T-helper 17 cell (primary cell): Measurements from ENCODE around the gene DCHS2. TPM values are rescaled to one million over a fixed set of nuclear protein-coding genes. Genes with fewer than 3 reads are reported as not detected.

ENCODE experiments used
- ATAC-seq: fragments of 150-1000 bp; cut with Tn5 transposase; 2 replicates; pipeline ENCODE4 v1.10.0; 2021; ENCODE audit warnings: mild to moderate bottlenecking, moderate library complexity
- DNase-seq, 3 donors: peaks; one replicate each; pipeline versions ENCODE4 v3.0.0 to v3.0.0-alpha.2; 2020 to 2021
- H3K9me3 ChIP-seq: one replicate; pipeline ENCODE4 v1.7.0; 2013; ENCODE audit warnings: low read length, mild to moderate bottlenecking; ENCODE audit not compliant: control insufficient read depth, poor library complexity, severe bottlenecking
- H3K27ac Mint-ChIP-seq: one replicate; pipeline ENCODE4 v1.8.0; 2022; ENCODE audit warnings: mild to moderate bottlenecking, moderate library complexity, mixed read lengths
- H3K27me3 Mint-ChIP-seq: one replicate; pipeline ENCODE4 v1.8.0; 2022; ENCODE audit warnings: mixed read lengths
- H3K36me3 Mint-ChIP-seq: one replicate; pipeline ENCODE4 v1.8.0; 2022; ENCODE audit warnings: low read depth, mixed read lengths
- H3K4me1 Mint-ChIP-seq: one replicate; pipeline ENCODE4 v1.8.0; 2022; ENCODE audit warnings: mild to moderate bottlenecking, mixed read lengths
- H3K4me3 Mint-ChIP-seq: one replicate; pipeline ENCODE4 v1.8.0; 2022; ENCODE audit warnings: mild to moderate bottlenecking, moderate library complexity, mixed read lengths
- total RNA-seq, 4 donors: library from RNA in 2 of 4; stranded (reverse) in 2 of 4; gene quantifications; one replicate each; pipeline ENCODE4 v1.2.3 and lab custom pipeline; 2022 to 2026

DCHS2 gene
- total RNA-seq, 2 donors from 2014 or later: 0.12 to 0.21 TPM

DNA sequence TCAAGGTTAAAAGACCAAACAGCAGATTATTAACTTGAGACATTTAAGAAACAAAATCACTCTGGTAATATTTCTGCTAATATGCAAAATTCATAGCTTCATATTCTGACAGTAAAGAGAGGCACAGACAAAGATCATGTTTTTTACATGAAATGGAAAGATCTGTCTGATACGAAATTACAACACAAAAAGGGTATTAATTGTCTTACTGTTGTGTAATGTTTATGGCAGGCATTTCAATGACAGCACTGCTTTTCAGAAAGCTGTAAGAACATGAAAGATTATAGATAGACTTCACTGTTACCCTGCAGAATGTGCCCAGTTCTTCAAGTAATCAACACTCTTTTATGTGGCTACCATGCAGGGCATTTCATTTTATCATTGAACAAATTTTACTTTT lies 15.4 kb downstream of the DCHS2 start:
- H3K36me3 Mint-ChIP-seq: no peaks in the 10 kb centered on the region
- no peak for DNase-seq

DNA sequence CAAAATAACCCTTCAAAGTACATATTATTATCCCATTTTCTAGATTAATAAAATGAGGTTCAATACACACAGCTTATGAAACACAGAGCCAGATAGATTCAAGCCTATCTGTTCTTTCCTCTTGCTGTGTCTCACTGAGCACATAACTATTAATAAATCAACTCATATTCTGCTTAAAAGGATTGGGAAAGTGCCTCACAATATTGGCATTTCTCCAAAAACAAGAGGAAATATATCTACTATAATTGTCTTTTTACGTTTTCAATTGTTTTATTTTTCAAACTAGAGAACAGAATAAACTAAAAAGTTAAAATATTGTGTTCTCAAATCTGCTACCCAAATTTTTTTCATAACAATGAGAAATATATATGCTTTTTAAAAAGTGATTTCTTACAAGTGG lies 15.8 kb downstream of the DCHS2 start:
- Mint-ChIP-seq H3K4me3 (no peak overlapping the region), H3K27me3 (peaks cover 52% of the 10 kb centered on the region), H3K36me3 (no peaks in the 10 kb centered on the region), H3K27ac (no peak overlapping the region), H3K4me1 (no peaks in the 10 kb centered on the region)
- ATAC-seq (no peak), DNase-seq (no peak)
- no peaks in the 10 kb centered on the region for H3K9me3 ChIP-seq

More for the DNA sequence above, 15.4 kb downstream of the DCHS2 start:
- Mint-ChIP-seq H3K27ac (no peak overlapping the region), H3K4me3 (no peak overlapping the region), H3K27me3 (peaks cover 48% of the 10 kb centered on the region), H3K4me1 (no peaks in the 10 kb centered on the region)
- no peaks in the 10 kb centered on the region for H3K9me3 ChIP-seq
- ATAC-seq: no peak

DNA sequence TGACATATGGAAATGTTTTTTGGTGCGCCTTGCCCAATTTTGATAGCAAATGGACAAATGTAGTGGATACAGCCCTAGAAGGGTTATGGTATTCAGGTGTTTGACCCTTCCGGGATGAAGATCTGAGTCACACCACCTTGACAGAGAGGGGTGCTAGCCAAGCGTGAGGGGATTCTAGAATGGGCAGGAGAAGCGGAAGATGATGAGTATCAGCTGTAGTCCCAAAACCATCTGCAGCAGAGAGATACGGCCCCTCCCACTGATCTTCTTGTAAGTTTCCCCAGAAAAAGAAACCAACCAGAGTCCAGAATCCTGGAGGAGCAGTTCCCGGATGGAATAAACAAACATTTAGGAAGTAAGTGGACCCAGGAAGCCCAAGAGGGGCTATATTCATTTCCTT lies 18.1 kb downstream of the DCHS2 start:
- no peak for ATAC-seq
- no peak for DNase-seq
- no peaks in the 10 kb centered on the region for H3K36me3 Mint-ChIP-seq
- H3K4me1 Mint-ChIP-seq: no peaks in the 10 kb centered on the region
- peaks cover 50% of the 10 kb centered on the region for H3K27me3 Mint-ChIP-seq
- H3K4me3 Mint-ChIP-seq: no peak overlapping the region
- no peak overlapping the region for H3K27ac Mint-ChIP-seq
- no peaks in the 10 kb centered on the region for H3K9me3 ChIP-seq

DNA sequence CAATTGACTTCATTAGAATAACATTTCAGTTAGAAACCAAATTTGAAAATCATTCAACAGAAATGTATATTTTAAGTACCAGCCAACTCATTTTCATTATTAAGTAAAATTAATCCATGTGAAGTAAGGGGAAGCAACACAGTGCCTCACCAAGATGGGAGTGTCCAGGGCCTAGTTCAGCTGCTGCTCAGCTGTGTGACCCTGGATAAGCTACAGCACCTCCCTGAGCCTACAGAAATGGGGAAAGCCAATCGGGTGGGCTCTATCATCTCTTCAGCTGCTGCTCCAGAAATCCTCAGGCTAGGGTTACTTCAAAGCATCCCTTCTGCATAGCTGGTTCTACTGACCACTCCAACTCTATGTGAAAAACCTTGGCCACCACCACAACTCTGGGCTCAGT lies 18.7 kb downstream of the DCHS2 start:
- no peaks in the 10 kb centered on the region for H3K9me3 ChIP-seq
- Mint-ChIP-seq H3K27ac (no peak overlapping the region), H3K36me3 (no peaks in the 10 kb centered on the region), H3K27me3 (peaks cover 49% of the 10 kb centered on the region), H3K4me3 (no peak overlapping the region), H3K4me1 (no peaks in the 10 kb centered on the region)
- no peak for DNase-seq
- ATAC-seq: no peak

DNA sequence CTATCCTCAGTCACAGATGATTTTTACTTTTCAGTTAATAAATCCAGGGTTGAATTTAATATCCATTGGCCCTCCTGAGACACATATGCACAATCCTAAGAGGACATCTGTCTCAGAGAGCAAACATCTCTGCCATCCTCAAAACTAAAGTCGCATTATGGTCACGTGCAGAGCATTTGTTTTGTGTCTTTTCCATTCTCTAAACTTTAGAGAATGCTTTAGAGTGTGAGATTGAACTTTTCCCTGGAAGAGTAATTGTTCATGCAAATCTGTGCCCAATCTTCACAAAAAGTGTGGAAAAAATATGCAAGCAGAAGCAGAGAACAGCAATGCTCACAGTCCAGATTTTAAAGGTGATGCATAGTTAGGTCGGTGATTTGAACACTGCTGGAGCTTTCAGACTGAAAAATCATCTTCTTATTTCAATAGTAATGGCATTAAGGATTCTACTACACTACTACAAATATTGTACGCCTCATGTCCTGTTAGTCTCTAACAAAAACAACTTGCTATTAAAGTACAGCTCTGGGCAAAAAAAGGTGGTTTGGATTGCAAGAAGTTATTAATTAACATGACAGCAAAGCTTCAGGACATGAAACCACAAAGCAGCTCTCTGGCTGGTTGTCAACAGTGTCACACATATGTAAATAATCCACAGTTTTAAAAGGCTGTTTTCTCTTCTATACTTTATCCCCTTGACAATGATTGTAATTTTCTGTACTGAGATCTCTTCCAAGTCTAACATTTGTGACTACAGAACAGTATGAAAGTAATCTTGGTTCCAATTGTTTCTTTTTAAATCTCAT lies 19.9 kb downstream of the DCHS2 start:
- no peaks in the 10 kb centered on the region for H3K4me1 Mint-ChIP-seq
- no peaks in the 10 kb centered on the region for H3K9me3 ChIP-seq
- peaks cover 44% of the 10 kb centered on the region for H3K27me3 Mint-ChIP-seq
- ATAC-seq: no peak
- no peaks in the 10 kb centered on the region for H3K36me3 Mint-ChIP-seq
- no peak overlapping the region for H3K27ac Mint-ChIP-seq
- no peak for DNase-seq
- H3K4me3 Mint-ChIP-seq: no peak overlapping the region

DNA sequence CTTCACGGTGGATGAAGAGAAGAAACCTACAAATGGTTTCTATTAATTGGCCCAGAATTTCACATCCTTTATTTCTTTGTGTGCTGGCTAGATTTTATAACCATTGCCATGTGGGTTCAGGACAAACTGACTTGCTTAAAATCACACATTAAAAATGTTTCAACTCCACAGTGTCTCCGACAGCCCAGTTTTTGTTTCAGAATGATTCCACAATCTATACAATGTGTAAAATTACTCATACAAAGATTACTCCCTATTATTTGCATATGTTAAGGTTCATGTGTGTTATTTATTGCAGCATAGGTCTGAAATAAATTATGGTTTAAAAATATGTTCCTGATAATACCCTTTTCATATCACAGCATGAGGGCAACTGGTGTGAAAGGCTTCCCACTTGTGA lies 20.6 kb downstream of the DCHS2 start:
- Mint-ChIP-seq H3K4me3 (no peak overlapping the region), H3K4me1 (no peaks in the 10 kb centered on the region), H3K36me3 (no peaks in the 10 kb centered on the region), H3K27me3 (peaks cover 37% of the 10 kb centered on the region), H3K27ac (no peak overlapping the region)
- H3K9me3 ChIP-seq: no peaks in the 10 kb centered on the region
- DNase-seq (no peak), ATAC-seq (no peak)

DNA sequence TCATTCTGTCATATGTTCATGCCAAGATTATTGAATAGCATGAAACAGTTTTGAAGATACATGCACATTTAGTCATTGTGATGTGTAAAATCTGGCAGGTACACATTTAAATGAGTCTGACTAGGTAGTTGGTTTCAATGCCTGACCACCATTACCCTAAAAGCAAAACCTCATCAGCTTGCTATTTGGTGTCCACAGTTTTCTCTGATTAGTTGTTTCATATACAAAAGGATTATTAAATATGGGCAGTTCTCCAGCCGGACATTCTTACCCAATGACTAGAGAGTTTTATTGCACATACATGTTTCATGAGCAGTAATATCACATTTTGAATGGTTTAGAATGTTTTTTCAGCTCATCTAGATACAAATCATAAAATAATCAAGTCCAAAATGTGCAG lies 23.7 kb downstream of the DCHS2 start:
- no peaks in the 10 kb centered on the region for H3K36me3 Mint-ChIP-seq
- no peaks in the 10 kb centered on the region for H3K9me3 ChIP-seq
- ATAC-seq: no peak
- no peak overlapping the region for H3K4me3 Mint-ChIP-seq
- DNase-seq: no peak
- no peaks in the 10 kb centered on the region for H3K4me1 Mint-ChIP-seq
- H3K27me3 Mint-ChIP-seq: peaks cover 32% of the 10 kb centered on the region
- H3K27ac Mint-ChIP-seq: no peak overlapping the region

DNA sequence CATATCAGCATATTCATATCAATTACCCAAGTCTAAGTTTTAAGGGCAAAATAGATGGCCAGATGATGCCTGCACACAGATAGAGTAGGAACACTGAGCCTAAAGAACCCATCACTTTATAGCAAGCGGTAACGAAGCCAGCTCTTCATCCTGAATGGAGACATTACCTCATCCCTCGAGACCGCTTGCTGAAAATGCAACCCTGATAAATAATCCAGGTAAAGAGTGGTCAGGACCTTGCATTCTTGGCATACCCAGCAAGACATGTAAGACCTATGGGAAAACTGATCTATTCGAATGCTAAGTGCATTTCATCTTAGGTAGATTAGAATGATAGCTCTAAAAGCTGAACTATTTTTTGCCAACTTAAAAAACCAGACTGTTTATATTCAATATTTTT lies 25.3 kb downstream of the DCHS2 start:
- H3K4me1 Mint-ChIP-seq: no peaks in the 10 kb centered on the region
- H3K36me3 Mint-ChIP-seq: no peaks in the 10 kb centered on the region
- peaks cover 28% of the 10 kb centered on the region for H3K27me3 Mint-ChIP-seq
- H3K9me3 ChIP-seq: no peaks in the 10 kb centered on the region
- H3K27ac Mint-ChIP-seq: no peak overlapping the region
- DNase-seq (no peak), ATAC-seq (no peak)
- H3K4me3 Mint-ChIP-seq: no peak overlapping the region

DNA sequence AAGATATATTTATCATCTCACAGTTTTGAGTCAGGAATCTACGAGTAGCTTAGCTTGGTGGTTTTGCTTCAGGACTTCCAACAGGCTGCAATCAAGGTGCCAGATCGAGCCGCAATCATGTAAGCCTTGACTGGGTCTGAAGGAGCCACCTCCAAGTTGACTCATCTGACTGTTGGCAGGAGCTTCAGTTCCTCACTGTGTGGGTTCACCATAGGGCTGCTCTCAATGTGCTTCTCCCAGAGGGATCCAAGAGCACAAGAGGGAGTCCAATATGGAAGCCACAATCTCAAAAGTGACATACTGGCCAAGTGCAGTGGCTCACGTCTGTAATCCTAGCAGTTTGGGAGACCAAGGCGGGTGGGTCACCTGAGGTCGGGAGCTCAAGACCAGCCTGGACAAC lies 26.5 kb downstream of the DCHS2 start:
- Mint-ChIP-seq H3K27me3 (peaks cover 21% of the 10 kb centered on the region), H3K36me3 (no peaks in the 10 kb centered on the region), H3K27ac (no peak overlapping the region), H3K4me3 (no peak overlapping the region), H3K4me1 (no peaks in the 10 kb centered on the region)
- H3K9me3 ChIP-seq: no peaks in the 10 kb centered on the region
- DNase-seq (no peak), ATAC-seq (no peak)

DNA sequence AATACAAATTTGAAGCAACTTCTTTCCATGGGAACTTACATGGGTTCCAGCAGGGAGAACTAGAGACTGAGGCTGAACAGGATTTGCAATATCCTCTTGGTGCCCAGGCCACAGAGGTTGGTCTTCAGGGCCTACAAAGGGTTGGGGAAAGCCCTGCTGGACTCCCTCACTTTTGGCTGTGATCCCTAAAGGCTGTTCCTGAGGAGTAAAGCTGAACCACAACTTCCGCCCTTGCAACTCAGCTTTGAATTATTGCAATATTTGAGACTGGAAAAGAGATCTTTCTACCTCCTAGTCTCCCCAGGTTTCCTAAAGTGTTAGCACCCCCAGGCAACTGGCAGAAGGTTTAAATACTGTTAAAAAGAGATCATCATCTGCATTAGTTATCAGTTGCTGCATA lies 26.9 kb downstream of the DCHS2 start:
- no peaks in the 10 kb centered on the region for H3K36me3 Mint-ChIP-seq
- DNase-seq (no peak), ATAC-seq (no peak)
- H3K4me1 Mint-ChIP-seq: no peaks in the 10 kb centered on the region
- no peak overlapping the region for H3K27ac Mint-ChIP-seq
- H3K27me3 Mint-ChIP-seq: peaks cover 21% of the 10 kb centered on the region
- no peak overlapping the region for H3K4me3 Mint-ChIP-seq
- no peaks in the 10 kb centered on the region for H3K9me3 ChIP-seq

DNA sequence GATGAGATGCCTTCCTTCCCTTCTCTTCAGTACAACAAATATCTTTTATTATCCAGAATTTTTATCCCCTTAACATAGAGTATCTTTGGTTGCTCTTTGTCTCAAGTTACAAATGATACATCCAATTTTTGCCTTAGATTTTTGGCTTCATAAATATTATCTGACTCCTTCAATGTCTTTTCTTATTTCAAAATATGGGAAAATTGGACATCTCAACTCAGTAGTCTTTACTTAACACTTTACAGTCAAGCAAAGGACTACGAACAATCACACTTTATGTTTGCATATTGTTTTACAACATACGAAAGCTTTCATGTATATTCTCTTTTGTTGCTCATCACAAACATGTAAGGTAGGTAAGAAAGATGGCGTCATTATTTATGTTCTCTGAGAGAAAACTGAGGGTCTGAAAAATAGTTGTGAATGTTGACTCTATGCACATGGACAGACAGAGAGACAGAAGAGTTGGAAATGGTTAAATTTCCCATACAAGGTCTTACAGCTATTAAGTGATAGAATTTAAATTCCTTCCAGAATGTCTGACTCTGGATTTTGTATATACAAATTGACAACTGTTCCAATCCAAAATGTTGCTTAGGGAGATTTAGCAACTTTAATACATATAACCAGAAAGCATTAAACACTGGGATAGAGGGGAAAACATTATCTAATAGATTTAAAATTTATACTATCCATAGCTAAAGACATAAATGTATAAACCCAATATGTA lies 29.4 kb downstream of the DCHS2 start:
- no peak for ATAC-seq
- no peaks in the 10 kb centered on the region for H3K36me3 Mint-ChIP-seq
- H3K4me1 Mint-ChIP-seq: no peaks in the 10 kb centered on the region
- peaks cover 32% of the 10 kb centered on the region for H3K27me3 Mint-ChIP-seq
- H3K27ac Mint-ChIP-seq: no peak overlapping the region
- no peak for DNase-seq
- H3K9me3 ChIP-seq: no peaks in the 10 kb centered on the region
- H3K4me3 Mint-ChIP-seq: no peak overlapping the region

DNA sequence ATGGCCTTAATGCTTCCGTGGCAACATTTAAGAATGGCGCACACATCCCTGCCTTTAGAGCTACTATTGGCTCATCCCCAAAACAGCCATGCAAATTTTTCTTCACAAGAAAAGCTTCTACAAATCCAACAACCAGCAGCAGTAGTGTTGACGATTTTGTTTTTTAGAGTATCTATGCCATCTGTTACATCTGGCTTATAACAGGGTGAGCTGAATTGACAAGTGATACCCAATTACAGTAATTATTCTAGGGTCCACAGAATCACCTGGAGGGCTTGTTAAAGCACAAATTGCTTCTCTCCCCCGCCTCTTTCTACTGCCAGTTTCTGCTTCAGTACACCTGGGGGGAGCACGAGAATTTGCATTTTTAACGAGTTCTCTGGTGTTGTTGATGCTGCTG lies 34.1 kb downstream of the DCHS2 start:
- DNase-seq (no peak), ATAC-seq (no peak)
- no peaks in the 10 kb centered on the region for H3K36me3 Mint-ChIP-seq
- H3K27ac Mint-ChIP-seq: no peak overlapping the region
- no peak overlapping the region for H3K4me3 Mint-ChIP-seq
- no peaks in the 10 kb centered on the region for H3K9me3 ChIP-seq
- H3K27me3 Mint-ChIP-seq: peaks cover 33% of the 10 kb centered on the region
- H3K4me1 Mint-ChIP-seq: no peaks in the 10 kb centered on the region

DNA sequence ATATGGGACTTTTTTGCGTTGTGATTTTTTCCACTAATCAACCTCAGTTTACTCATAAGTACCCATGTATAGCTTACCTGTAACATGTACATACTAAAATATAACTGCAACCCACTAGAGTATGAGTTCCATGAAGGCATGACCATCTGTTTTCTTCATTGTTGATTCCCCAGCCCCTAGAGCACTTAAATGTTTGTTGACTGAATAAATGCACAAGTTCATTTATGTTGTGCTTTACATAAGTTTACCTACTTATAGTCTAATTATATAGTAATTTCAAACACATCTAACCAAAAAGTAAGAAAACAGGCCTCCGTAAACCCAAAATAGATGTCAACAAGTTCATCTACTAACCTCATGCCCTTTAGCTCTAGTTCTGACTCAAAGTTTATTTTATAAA lies 34.7 kb downstream of the DCHS2 start:
- Mint-ChIP-seq H3K36me3 (no peaks in the 10 kb centered on the region), H3K27ac (no peak overlapping the region)

DNA sequence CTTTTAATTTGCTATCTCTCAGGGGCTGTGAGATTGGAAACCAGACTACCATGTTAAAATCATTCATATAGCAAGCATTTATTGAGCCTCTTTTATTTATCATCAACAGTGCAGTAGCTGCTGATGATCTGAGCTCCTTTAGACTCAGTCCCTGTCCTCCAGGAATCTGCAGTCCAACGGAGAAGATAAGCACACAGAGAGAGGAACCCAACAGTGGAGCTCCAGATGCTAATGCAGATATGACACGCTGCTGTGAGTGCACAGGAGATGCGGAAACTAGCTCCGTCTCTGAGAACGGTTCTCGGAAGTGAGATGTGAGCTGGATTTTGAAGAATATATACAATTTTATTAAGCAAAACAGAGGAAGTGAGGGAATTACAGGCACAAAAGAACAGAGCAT lies 35.4 kb downstream of the DCHS2 start:
- DNase-seq (no peak), ATAC-seq (no peak)
- Mint-ChIP-seq H3K27me3 (peaks cover 32% of the 10 kb centered on the region), H3K36me3 (no peaks in the 10 kb centered on the region), H3K4me1 (no peaks in the 10 kb centered on the region), H3K4me3 (no peak overlapping the region), H3K27ac (no peak overlapping the region)
- no peaks in the 10 kb centered on the region for H3K9me3 ChIP-seq

More for the DNA sequence above, 34.7 kb downstream of the DCHS2 start:
- peaks cover 27% of the 10 kb centered on the region for H3K27me3 Mint-ChIP-seq
- no peak for ATAC-seq
- no peak overlapping the region for H3K4me3 Mint-ChIP-seq
- no peak for DNase-seq
- H3K9me3 ChIP-seq: no peaks in the 10 kb centered on the region
- no peaks in the 10 kb centered on the region for H3K4me1 Mint-ChIP-seq
